Measurements from ENCODE around the gene SMC1A.
A peak's percentile ranks its signal among the peaks of the same experiment; 100 is the strongest.
"Not testable (repeated sequence)": the region's sequence is repeated elsewhere in the genome, so short reads cannot be mapped to it uniquely, and the experiment has no call there.

Gene SMC1A

DNA sequence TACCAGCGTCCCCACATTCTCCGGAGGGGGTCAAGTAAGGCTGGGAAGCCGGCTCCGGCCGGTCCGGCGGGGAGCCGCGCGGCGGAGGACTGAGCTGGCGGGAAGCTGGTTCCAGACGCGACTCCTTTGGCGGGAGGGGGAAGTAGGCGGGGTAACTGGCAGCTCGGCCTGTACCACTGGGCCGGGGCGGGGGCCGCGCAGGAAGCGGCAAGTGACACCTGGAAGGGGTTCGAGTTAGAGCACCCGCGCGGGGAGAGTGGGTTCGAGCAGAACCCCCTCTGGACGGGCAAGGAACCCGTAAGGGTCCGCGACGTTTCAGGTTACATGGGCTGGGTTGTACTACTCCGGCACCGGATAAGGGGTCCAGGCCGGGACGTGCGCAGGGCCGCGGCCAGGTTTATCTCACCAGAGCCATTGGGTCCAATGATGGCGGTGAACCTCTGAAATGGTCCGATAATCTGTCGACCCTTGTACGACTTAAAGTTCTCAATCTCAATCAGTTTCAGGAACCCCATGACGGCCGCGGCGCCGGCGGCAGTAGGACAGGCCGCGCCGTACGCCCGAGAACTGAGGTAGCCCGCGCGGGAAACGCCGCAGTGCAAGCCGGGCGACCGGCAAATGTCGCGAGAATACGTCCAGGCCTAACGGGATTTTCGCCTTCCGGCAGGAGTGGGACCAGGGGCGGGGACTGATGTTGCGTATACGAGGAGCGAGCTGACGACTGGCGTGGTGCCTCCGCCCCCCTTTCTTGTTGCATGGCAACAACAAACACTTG, at the start of gene SMC1A:
TSS of gene SMC1A (minus strand) at position 569 of the 775 bp plus-strand sequence. CDS start at position 515, 54 bp downstream.
- peak; percentile 69 for DNase-seq (ENCODE audit: insufficient read length, low spot score)
- peak; percentile 99 for FAIRE-seq

DNA sequence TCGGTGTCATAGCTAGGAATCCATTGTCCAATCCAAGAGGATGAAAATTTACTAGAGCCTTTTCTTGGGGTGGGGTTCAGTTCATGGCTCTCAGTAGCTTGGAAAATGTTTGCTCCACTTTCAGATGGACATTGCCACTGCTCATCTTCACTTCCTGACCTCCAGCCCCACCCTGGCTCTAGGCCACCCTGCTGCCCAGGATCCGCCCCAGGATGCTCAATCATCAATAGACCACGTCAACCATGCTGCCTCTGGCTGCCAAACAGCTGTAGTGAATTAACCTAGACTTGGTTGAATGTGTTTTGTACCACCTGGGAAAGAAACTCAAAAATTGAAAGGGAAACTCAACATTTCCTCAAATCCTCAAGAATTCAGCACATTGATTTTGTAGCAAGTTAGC, 48.9 kb upstream of the SMC1A start:
- DNase-seq (ENCODE audit: insufficient read length, low spot score) (no peak), FAIRE-seq (no peak)

GRCh38 chrX:53468659-53469058, 46.2 kb upstream of the SMC1A start:
- not testable (repeated sequence) for FAIRE-seq; DNase-seq (ENCODE audit: insufficient read length, low spot score)

- FAIRE-seq (no peak), DNase-seq (ENCODE audit: insufficient read length, low spot score) (no peak)
Observed at GRCh38 chrX:53458082-53458481, 35.6 kb upstream of the SMC1A start.

DNA sequence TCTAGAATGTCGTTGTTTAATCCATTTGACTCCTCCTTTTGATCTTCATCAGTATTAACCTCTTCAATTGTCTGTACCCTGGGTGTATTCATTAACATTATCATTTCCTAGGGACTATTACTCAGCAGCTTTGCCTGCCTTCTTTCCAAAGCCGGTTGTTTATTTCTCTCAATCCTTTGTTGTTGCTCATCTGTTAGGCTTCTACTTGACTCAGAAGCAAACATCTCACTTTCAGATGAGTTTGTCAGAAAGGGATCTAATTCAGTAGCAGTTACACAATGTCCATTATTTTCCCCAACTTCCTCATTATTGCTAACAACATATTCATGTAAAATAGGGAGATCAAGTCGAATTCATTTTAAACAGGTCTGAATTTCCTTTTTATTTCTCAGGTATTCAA, 33.8 kb upstream of the SMC1A start:
- FAIRE-seq (no peak), DNase-seq (ENCODE audit: insufficient read length, low spot score) (no peak)

- DNase-seq (ENCODE audit: insufficient read length, low spot score), result no peak
- FAIRE-seq, result no peak
Observed at GRCh38 chrX:53452812-53453211, 30.4 kb upstream of the SMC1A start.

DNA sequence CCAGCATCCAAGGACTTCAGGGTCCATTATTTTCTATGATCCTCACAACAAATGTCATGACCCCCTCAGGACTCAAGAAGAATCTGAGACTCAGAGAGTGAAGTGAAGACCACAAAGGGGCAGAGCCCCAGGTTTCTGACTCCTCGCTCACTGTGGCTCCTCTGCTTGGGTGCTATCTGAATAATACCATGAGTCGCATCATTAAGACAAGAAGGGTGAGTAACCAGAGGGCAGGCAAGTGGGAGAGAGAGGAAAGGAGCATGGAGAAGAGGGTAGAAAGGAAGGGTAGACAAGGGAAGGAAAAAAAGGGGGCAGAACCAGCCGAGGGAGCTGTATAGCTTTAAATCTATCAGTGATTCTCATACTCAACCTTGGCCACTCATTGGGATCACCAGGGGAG, 27.2 kb upstream of the SMC1A start:
- FAIRE-seq (no peak), DNase-seq (ENCODE audit: insufficient read length, low spot score) (no peak)

GRCh38 chrX:53447441-53447840, 25.0 kb upstream of the SMC1A start:
- DNase-seq (ENCODE audit: insufficient read length, low spot score), result no peak

DNA sequence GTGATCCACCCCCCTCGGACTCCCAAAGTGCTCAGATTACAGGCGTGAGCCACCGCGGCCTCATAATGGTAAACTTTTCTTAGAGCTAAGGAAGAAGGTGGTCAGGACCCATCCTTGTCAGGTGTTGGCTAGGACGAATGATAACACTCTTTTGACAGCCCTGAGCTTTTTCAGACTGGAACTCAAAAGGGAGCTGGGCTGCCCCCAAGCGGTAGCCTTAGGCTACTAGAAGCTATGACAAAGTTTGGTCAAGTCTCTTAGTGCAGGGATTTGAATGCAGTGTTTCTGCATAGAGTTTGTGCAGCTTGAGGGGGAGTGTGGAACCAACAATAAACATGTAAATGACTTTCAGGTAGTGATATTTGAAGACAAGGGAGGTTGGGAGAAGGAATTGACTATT, 23.5 kb upstream of the SMC1A start:
- DNase-seq (ENCODE audit: insufficient read length, low spot score), result no peak
- peak; percentile 42 for FAIRE-seq

More at GRCh38 chrX:53447441-53447840, 25.0 kb upstream of the SMC1A start:
- no peak for FAIRE-seq

GRCh38 chrX:53442322-53442631, 19.8 kb upstream of the SMC1A start:
- DNase-seq (ENCODE audit: insufficient read length, low spot score), result no peak
- FAIRE-seq, result no peak

DNA sequence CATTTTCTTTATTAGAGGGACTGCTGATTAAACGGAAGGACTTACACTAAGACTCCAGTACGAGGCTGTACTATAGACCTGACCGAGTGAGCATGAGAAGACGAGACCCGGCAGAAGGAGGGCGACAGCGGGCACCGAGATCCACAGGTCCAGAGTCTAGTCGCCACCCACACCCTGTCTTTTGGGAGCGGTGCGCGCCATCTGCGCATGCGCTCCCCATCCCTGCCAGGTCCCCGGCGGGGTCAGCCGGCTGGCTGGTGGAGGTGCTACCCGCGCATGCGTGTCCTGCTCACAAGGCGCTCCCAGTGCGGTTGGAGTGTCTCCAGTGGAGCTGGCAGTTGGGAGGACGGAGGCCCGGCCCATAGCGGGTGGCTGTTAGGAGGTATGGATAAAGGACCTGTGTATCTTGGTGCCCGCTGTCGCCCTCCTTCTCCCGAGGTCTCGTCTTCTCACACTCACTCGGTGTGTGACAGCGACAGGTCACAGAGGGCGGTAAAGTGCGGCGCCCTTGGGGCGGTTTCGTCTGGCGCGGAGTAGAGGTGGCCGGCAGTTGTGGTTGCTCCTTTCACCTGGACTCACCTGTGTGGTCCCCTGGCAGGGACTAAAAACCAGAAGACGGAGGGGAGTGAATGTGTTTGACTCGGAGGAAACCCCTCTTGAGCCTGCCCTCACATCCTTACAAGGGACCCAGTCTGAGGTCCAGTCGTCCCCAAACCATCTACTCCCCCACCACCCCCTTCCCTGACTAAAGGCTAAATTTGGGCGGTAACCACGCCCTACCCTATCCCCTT, 19.3 kb upstream of the SMC1A start:
- DNase-seq (ENCODE audit: insufficient read length, low spot score), result peak; percentile 61
- FAIRE-seq, result peak; percentile 96

DNA sequence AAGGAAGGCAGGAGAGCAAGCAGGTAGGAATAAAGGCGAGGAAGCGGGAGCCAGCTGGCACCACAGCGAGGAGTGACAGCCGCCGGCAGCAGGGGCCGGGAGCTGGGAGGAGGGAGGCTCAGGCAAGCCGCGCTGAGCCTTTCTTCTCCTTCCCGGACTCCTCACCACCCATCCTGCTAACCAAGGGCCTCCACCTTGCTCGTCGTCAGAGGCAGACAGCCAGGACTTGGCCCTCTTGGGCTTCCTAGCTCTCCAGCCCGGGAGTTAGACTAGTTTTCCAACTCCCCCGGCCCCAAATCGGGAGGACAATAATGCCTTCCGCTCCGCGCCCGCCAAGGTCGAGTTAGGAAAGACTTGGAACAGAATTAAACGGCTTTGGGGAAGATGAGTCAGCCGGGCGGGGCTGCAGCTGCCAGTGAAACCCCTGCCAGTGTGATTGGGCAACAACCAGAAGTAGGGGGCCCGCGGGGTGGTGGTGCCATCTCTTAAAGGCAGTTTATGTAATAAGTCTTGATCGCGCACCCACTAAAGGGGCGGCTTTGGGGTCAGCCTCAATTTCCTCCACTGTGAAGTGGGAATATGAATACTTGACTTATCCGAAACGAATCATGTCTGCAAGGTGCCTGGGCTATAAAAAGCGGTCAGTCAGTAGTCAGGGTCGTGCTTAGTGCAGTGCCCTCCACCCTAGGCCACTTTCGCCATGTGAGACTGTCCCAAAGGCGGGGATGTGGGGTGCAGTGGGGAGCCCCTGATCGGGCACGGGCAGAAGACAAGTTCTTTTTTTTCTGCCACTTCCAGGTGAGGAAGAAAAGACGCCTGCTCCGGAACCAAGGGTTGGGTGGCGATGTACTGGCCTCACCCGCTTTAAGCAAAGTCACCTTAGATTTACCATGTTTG, 18.4 kb upstream of the SMC1A start:
- DNase-seq (ENCODE audit: insufficient read length, low spot score) (no peak), FAIRE-seq (no peak)

GRCh38 chrX:53440101-53440500, 17.6 kb upstream of the SMC1A start:
- no peak for DNase-seq (ENCODE audit: insufficient read length, low spot score)
- no peak for FAIRE-seq

- DNase-seq (ENCODE audit: insufficient read length, low spot score), result no peak
- no peak for FAIRE-seq
Observed at GRCh38 chrX:53438832-53439230, 16.4 kb upstream of the SMC1A start.

DNA sequence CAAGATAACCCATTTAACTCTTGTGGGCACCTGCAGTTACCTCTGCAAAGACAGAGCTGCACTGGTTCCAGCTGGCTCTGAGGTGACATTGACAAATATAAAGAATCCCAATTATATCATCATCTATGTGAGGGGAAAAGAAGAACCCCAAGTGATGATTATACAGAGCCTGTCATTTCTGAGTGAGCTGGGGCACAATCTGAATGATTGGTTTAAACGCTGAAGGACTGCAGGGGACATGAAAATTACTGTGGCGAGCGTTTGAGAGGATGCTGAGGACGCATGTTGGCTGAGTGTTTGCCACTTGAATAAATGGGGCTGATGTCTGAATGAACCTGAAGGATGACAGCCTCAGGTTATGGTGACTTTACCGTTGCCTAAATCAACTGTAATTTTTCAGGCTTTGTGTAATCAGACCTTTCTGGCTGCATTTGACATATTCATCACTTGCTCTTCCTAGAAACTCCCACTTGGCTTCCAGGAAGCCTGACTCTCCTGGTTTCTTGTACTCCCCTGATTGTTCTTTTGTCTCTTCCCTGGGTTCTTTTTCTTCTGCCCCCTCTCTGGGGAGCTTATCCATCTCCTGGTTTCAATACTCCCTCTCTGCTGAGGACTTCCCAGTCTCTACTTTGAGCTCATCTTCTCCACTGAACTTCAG, 15.8 kb upstream of the SMC1A start:
- no peak for FAIRE-seq
- no peak for DNase-seq (ENCODE audit: insufficient read length, low spot score)

DNA sequence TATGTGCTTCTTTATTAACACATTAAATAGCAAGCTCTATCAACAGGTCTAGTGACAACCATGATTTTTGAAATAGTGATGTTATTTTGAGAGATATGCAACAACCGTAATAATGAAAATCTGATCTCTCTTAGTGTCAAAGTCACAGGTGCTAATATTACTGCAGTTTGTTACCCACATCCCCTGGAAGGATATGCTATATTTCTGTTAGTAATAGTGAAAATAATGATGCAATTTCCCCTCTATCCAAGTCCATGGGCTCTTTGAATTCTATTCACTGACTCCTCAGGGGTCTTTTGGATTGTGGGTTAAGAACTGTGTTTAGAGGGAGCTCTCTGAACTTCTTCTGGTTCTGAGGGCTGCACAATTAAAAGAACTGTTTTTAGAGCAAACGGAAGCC, 14.8 kb upstream of the SMC1A start:
- DNase-seq (ENCODE audit: insufficient read length, low spot score) (no peak), FAIRE-seq (peak; percentile 60)

GRCh38 chrX:53435997-53436396, 13.5 kb upstream of the SMC1A start:
- FAIRE-seq (peak; percentile 99), DNase-seq (ENCODE audit: insufficient read length, low spot score) (no peak)

DNA sequence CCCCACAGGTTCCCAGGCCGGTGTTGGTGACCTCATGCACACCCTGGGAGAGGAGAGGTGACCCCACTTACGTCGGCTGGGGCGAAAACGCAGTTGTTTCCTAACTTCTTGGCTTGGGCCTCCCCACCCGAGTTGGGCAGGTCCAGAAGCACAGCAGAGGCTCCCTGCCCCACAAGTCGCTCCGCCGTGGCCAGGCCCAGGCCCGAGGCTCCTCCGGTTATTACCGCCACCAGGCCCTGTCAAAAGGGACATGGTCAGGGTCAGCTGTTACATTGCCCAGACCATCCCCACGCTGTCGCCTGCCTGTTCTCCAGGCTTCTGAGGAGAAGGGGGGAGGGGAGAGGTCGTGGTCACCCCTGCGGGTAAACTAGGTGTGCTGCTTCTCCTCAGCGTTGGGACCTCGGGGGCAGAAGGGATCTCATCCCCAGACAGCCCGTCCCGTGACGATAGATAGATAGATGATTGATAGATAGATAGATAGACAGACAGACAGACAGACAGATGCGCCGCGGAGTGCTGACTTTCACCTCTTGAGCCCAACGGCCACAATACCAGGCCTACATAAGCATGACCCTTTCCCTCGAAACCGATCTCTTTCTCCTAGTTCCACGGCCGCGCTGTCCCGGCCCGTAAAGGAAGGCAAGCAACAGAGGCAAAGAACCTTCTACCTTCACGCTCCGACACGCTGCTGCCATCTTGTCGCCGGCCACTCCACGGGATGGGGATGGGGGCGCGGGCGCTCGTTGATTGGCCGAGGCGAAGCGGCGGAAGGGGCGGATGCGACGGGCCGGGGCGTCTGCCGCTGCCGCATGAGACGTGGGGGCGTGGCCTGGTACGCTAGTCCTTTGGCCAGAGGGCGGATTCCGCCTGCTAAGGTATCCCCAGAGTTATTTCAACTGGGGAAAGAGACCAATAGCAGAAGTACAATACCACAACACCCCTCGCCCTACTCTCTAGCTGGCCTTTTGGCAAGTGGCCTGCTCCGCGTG, 11.5 kb upstream of the SMC1A start, which contains the start of gene HSD17B10:
TSS of gene HSD17B10 (minus strand) at position 720 of the 989 bp plus-strand sequence. CDS start at position 695, 25 bp downstream.
- FAIRE-seq (peak; percentile 99), DNase-seq (ENCODE audit: insufficient read length, low spot score) (peak; percentile 64)

DNA sequence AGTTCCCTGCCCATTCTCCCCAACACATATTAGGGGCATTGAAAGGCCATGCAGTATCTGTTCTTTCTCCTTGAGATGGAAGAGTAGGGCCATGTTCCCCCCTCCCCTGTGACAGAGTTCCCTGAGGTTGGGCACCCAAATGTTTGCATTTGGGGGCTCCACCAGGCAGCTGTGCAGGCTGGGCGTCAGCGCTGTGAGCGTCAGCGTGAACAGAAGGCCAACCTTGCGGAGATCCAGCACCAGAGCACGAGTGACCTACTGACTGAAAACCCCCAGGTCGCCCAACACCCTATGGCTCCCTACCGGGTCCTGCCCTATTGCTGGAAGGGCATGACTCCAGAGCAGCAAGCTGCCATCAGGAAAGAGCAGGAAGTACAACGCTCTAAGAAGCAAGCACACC, 7.8 kb upstream of the SMC1A start:
- no peak for FAIRE-seq
- DNase-seq (ENCODE audit: insufficient read length, low spot score), result no peak

All from GM19239 (cell line).